Measurements from ENCODE around the gene PATJ. TPM values are rescaled to one million over a fixed set of nuclear protein-coding genes. Genes with fewer than 3 reads are reported as not detected.
"Not testable (repeated sequence)": the region's sequence is repeated elsewhere in the genome, so short reads cannot be mapped to it uniquely, and the experiment has no call there.

PATJ gene
- total RNA-seq, 1 experiment from 2014 or later: 57.9 TPM

DNA sequence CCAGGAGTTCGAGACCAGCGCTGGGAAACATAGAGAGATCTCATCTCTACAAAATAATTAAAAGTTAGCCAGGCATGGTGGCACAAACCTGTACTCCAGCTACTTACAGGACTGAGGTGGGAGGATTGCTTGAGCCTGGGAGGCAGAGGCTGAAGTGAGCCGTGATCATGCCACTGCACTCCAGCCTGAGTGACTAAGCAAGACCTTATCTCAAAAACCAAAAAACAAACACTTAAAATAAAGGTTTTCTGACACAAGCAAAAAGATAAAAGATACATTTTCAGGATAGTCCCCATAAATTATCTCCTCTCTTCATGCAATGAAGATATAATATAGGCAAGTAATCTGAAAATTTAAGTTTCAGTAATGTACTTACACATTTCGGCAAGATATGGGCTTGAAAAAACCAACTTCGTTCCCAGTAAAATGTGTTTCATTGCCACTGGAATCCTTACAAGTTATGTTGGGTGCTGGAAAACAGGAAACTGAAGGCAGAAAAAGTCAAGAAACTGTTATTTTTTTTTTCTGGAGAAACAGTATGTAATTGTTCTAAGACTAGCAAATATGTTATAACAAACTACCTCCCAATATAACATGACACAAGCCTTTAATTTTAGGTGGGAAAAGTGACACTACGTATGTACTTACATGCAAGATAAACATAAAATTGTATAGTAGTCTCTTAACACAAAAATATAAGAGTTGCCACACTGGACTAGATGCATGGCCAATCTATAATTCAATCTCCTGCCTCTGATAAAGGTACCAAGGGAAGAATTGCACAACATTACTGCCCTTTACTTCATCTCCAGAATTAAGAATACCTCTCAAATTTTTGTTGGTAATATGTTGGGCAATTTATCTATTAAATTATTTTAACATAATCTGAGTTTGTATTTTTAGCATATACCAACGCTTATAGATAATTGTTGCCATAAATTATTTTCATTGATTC is 33.0 kb upstream of the PATJ start:
- DNase-seq (ENCODE audit: low spot score): no peak
- Mint-ChIP-seq H3K9me3 (no peaks in the 10 kb centered on the region), H3K4me1 (no peaks in the 10 kb centered on the region), H3K27me3 (ENCODE audit: low read depth) (no peaks in the 10 kb centered on the region), H3K27ac (no peak overlapping the region), H3K4me3 (no peak overlapping the region), H3K36me3 (peaks cover 16% of the 10 kb centered on the region)
- no peak for TF ChIP-seq NFYB (CRISPR knock-in tag; conservative IDR thresholded peaks at IDR 0.05; ENCODE audit: low read depth)
- TF ChIP-seq ZNF263 (CRISPR knock-in tag; IDR thresholded peaks at IDR 0.05; ENCODE audit: low read depth): no peak
- TF ChIP-seq, protein P1, sequence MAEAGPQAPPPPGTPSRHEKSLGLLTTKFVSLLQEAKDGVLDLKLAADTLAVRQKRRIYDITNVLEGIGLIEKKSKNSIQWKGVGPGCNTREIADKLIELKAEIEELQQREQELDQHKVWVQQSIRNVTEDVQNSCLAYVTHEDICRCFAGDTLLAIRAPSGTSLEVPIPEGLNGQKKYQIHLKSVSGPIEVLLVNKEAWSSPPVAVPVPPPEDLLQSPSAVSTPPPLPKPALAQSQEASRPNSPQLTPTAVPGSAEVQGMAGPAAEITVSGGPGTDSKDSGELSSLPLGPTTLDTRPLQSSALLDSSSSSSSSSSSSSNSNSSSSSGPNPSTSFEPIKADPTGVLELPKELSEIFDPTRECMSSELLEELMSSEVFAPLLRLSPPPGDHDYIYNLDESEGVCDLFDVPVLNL (CRISPR knock-in tag; IDR thresholded peaks at IDR 0.05; ENCODE audit: borderline replicate concordance, low read depth): no peak
- no peak for TF ChIP-seq ZNF219 (CRISPR knock-in tag; IDR thresholded peaks at IDR 0.05; ENCODE audit: borderline replicate concordance)
- no peak for TF ChIP-seq NR2C2 (CRISPR knock-in tag; IDR thresholded peaks at IDR 0.05)
- TF ChIP-seq, protein P2, sequence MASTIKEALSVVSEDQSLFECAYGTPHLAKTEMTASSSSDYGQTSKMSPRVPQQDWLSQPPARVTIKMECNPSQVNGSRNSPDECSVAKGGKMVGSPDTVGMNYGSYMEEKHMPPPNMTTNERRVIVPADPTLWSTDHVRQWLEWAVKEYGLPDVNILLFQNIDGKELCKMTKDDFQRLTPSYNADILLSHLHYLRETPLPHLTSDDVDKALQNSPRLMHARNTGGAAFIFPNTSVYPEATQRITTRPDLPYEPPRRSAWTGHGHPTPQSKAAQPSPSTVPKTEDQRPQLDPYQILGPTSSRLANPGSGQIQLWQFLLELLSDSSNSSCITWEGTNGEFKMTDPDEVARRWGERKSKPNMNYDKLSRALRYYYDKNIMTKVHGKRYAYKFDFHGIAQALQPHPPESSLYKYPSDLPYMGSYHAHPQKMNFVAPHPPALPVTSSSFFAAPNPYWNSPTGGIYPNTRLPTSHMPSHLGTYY (CRISPR knock-in tag; IDR thresholded peaks at IDR 0.05): no peak
- TF ChIP-seq NFE2L1 (CRISPR knock-in tag; IDR thresholded peaks at IDR 0.05): no peak
- TF ChIP-seq, protein P3, sequence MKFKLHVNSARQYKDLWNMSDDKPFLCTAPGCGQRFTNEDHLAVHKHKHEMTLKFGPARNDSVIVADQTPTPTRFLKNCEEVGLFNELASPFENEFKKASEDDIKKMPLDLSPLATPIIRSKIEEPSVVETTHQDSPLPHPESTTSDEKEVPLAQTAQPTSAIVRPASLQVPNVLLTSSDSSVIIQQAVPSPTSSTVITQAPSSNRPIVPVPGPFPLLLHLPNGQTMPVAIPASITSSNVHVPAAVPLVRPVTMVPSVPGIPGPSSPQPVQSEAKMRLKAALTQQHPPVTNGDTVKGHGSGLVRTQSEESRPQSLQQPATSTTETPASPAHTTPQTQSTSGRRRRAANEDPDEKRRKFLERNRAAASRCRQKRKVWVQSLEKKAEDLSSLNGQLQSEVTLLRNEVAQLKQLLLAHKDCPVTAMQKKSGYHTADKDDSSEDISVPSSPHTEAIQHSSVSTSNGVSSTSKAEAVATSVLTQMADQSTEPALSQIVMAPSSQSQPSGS (CRISPR knock-in tag; IDR thresholded peaks at IDR 0.05; ENCODE audit: borderline replicate concordance, low read depth): no peak
- no peak for TF ChIP-seq ATF1 (CRISPR knock-in tag; IDR thresholded peaks at IDR 0.05)
- no peak for TF ChIP-seq FOXP1 (CRISPR knock-in tag; IDR thresholded peaks at IDR 0.05; ENCODE audit: borderline replicate concordance)
- no peak for TF ChIP-seq SP1 (CRISPR knock-in tag; conservative IDR thresholded peaks at IDR 0.05)
- TF ChIP-seq IRF2 (CRISPR knock-in tag; IDR thresholded peaks at IDR 0.05; ENCODE audit: borderline replicate concordance, low read depth): no peak
- TF ChIP-seq ZNF423 (CRISPR knock-in tag; IDR thresholded peaks at IDR 0.05): no peak
- ChIA-PET CTCF (no interaction called here), POLR2A (no interaction called here)
- ATAC-seq: no peak

DNA sequence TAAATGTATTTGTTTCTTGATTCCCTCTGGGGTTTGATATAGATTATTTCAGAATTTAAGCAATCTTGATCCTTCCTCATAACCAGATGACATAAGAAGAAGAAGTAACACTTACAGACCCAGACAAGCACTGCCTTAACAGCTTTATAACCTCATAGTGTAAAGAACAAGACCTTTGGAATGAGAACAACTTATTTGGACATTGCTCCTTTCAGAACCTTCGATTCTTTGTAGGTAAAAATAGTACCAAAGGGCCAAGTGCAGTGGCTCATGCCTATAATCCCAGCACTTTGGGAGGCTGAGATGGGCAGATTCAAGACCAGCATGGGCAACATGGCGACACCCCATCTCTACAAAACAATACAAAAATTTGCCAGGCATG is 32.4 kb upstream of the PATJ start:
- Mint-ChIP-seq H3K27ac (no peak overlapping the region), H3K27me3 (ENCODE audit: low read depth) (no peaks in the 10 kb centered on the region), H3K4me3 (no peak overlapping the region), H3K36me3 (peaks cover 16% of the 10 kb centered on the region), H3K9me3 (no peaks in the 10 kb centered on the region), H3K4me1 (no peaks in the 10 kb centered on the region)
- ChIA-PET POLR2A (no interaction called here), CTCF (no interaction called here)
- TF ChIP-seq, protein P4, sequence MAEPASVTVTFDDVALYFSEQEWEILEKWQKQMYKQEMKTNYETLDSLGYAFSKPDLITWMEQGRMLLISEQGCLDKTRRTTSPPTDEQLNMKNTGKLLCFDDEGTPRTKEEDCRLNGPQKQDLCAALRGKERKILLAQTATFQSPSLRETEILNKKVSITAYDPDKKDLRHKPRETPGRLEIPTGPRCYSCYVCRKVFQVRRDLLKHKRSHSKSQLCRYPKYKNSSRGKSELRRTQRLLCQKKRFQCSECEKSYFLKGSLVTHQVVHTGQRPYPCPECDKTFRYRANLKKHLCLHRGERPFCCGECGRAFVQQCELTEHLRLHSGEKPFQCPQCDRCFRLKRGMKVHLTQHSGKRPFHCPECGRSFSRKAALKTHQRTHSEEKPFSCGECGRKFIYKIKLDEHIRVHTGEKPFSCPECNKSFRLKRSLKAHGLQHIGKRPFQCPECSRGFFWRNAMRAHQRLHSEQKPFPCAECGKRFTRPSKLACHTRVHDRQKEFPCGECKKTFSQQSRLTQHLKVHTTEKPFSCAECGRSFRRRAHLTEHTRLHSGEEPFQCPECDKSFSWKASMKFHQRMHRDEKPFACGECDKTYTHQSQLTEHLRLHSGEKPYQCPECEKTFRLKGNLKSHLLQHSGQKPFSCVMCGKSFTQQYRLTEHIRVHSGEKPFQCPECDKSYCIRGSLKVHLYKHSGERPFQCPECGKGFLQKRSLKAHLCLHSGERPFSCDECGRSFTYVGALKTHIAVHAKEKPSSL (CRISPR knock-in tag; conservative IDR thresholded peaks at IDR 0.05): no peak
- DNase-seq (ENCODE audit: low spot score) (no peak), ATAC-seq (no peak)

DNA sequence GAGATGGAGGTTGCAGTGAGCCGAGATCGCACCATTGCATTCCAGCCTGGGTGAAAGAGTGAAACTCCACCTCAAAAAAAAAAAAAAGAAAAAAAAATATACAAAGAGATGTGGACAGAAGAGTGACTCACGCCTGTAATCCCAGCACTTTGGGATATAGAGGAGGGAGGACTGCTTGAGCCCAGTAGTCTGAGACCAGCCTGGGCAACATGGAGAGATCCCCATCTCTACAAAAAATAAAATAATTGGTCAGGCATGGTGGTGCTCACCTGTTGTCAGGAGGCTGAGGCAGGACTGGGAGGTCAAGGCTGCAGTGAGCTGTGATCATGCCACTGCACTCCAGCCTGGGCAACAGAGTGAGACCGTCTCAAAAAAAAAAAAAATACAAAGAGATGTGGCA is 31.0 kb upstream of the PATJ start:
- H3K36me3 Mint-ChIP-seq: peaks cover 13% of the 10 kb centered on the region
- H3K4me3 Mint-ChIP-seq; ATAC-seq; H3K27ac Mint-ChIP-seq; H3K4me1 Mint-ChIP-seq; H3K9me3 Mint-ChIP-seq; H3K27me3 Mint-ChIP-seq (ENCODE audit: low read depth); CTCF ChIA-PET; DNase-seq (ENCODE audit: low spot score); POLR2A ChIA-PET: not testable (repeated sequence)

Data from WTC11 (cell line).